22Rv1 (cell line): ENCODE measurements around the gene CNTN4.

ENCODE experiments used
- ZFX ChIP-seq: fragments of 450-650 bp; IDR thresholded peaks from 2 replicates; pipeline ENCODE4 v1.6.1; 2017; ENCODE audit warnings: antibody characterized with exemption, borderline replicate concordance
- TF ChIP-seq, protein P1 (sequence below): fragments of 450-650 bp; IDR thresholded peaks from 2 replicates; pipeline ENCODE4 v1.5.1; 2017; ENCODE audit warnings: mild to moderate bottlenecking

DNA sequence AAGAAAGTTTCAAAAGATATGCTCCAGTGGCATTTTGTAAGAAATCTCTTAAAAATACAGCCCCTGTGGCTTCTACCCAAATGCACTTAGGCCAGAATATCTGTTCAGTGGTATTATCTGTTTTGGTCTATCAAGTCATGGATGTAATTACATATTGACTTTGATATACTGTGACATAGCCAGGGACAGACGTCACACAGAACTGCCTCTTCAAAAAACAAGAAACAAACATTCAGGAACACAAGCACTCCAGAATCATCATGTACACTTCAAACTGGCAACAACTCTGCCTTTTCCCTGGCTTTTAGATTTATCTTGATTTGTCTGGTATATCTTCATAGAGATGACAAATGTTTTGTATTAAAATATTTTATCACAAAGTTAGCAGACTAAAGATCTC, 771.2 kb downstream of the CNTN4 start:
- TF ChIP-seq, protein P1, sequence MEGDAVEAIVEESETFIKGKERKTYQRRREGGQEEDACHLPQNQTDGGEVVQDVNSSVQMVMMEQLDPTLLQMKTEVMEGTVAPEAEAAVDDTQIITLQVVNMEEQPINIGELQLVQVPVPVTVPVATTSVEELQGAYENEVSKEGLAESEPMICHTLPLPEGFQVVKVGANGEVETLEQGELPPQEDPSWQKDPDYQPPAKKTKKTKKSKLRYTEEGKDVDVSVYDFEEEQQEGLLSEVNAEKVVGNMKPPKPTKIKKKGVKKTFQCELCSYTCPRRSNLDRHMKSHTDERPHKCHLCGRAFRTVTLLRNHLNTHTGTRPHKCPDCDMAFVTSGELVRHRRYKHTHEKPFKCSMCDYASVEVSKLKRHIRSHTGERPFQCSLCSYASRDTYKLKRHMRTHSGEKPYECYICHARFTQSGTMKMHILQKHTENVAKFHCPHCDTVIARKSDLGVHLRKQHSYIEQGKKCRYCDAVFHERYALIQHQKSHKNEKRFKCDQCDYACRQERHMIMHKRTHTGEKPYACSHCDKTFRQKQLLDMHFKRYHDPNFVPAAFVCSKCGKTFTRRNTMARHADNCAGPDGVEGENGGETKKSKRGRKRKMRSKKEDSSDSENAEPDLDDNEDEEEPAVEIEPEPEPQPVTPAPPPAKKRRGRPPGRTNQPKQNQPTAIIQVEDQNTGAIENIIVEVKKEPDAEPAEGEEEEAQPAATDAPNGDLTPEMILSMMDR = no peak
- TF ChIP-seq ZFX = no peak
